Measurements from ENCODE around the gene CALCB. TPM values are rescaled to one million over a fixed set of nuclear protein-coding genes. Genes with fewer than 3 reads are reported as not detected.

Gene CALCB
- total RNA-seq, 6 experiments from 2014 or later: 0.12 to 0.86 (median 0.29) TPM; not detected in 1

DNA sequence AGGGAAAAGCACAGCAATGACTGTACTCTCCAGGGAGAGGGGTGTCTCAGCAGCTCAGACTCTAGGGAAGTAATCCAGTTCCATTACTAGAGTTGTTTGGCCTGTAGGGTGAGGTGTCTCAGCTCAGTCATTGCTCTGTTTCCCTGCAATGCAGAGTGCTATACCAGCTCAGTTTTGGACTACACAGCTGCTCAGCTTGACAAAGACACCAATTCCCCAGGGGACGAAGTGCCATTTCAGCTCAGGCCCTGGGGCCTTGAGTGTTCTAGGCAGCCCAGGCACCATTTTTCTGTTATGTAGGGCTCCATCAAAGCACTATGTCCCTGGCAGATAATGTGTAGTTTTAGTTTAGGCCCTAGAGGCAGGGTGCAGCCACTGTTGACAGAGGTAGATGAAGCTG, 18.2 kb downstream of the CALCB start:
- H3K4me1 ChIP-seq: no peaks in the 10 kb centered on the region
- intact Hi-C loops (cut with DNase I): no loop called here
- no peak overlapping the region for H3K4me3 ChIP-seq
- no peaks in the 10 kb centered on the region for H3K27me3 ChIP-seq
- ATAC-seq: no peak
- WGBS (ENCODE audit: insufficient coverage, low coverage, low lambda C conversion rate, missing lambda C conversion rate): no CpG with 5 or more reads among the region's 1 CpG
- H3K27ac ChIP-seq: no peak overlapping the region
- H3K9me3 ChIP-seq: no peaks in the 10 kb centered on the region
- no peak for DNase-seq
- TF ChIP-seq, protein P1, sequence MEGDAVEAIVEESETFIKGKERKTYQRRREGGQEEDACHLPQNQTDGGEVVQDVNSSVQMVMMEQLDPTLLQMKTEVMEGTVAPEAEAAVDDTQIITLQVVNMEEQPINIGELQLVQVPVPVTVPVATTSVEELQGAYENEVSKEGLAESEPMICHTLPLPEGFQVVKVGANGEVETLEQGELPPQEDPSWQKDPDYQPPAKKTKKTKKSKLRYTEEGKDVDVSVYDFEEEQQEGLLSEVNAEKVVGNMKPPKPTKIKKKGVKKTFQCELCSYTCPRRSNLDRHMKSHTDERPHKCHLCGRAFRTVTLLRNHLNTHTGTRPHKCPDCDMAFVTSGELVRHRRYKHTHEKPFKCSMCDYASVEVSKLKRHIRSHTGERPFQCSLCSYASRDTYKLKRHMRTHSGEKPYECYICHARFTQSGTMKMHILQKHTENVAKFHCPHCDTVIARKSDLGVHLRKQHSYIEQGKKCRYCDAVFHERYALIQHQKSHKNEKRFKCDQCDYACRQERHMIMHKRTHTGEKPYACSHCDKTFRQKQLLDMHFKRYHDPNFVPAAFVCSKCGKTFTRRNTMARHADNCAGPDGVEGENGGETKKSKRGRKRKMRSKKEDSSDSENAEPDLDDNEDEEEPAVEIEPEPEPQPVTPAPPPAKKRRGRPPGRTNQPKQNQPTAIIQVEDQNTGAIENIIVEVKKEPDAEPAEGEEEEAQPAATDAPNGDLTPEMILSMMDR (IDR thresholded peaks at IDR 0.05): no peak
- no peak for TF ChIP-seq POLR2A (IDR thresholded peaks at IDR 0.05)
- no peaks in the 10 kb centered on the region for H3K36me3 ChIP-seq

- no peaks in the 10 kb centered on the region for H3K27me3 ChIP-seq
- no peak for DNase-seq
- ATAC-seq: no peak
- TF ChIP-seq POLR2A (IDR thresholded peaks at IDR 0.05): no peak
- TF ChIP-seq, protein P1 (IDR thresholded peaks at IDR 0.05): no peak
- H3K9me3 ChIP-seq: no peaks in the 10 kb centered on the region
- no peak overlapping the region for H3K27ac ChIP-seq
- no peak overlapping the region for H3K4me3 ChIP-seq
- H3K4me1 ChIP-seq: no peaks in the 10 kb centered on the region
- intact Hi-C loops (cut with DNase I): no loop called here
- H3K36me3 ChIP-seq: no peaks in the 10 kb centered on the region
- 54% methylated on average over 2 of the region's 2 CpGs for WGBS (ENCODE audit: insufficient coverage, low coverage, low lambda C conversion rate, missing lambda C conversion rate)
Measured at GRCh38 chr11:15093432-15093831, 20.0 kb downstream of the CALCB start.

- H3K36me3 ChIP-seq: no peaks in the 10 kb centered on the region
- DNase-seq: no peak
- TF ChIP-seq, protein P1 (IDR thresholded peaks at IDR 0.05): no peak
- TF ChIP-seq POLR2A (IDR thresholded peaks at IDR 0.05): no peak
- intact Hi-C loops (cut with DNase I): no loop called here
- 86% methylated on average over 2 of the region's 2 CpGs for WGBS (ENCODE audit: insufficient coverage, low coverage, low lambda C conversion rate, missing lambda C conversion rate)
- H3K27ac ChIP-seq: no peak overlapping the region
- no peaks in the 10 kb centered on the region for H3K4me1 ChIP-seq
- H3K4me3 ChIP-seq: no peak overlapping the region
- H3K9me3 ChIP-seq: no peaks in the 10 kb centered on the region
- H3K27me3 ChIP-seq: no peaks in the 10 kb centered on the region
- ATAC-seq: no peak
Measured at GRCh38 chr11:15095736-15096228, 22.4 kb downstream of the CALCB start.

DNA sequence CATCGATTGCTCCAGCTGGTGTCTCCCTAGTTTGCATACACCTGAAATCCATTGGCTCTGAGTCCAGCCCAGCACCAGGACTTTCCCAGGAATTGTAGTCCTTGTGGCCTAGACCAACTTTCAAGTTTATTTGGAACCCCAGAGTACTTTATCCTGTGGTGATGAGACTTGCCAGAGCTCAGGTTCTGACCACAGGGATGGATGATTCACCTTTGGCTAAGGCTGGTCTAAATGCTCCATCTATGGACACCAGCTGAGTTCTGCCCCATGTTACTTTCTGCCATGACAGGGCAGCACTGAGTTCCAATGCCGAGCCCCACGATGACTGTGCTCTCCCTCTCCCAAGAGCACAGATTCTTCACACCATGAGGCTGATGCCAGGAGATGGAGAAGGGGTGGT, 24.0 kb downstream of the CALCB start:
- Histone ChIP-seq H3K27ac (no peak overlapping the region), H3K36me3 (no peaks in the 10 kb centered on the region), H3K4me1 (no peaks in the 10 kb centered on the region), H3K9me3 (no peaks in the 10 kb centered on the region), H3K4me3 (no peak overlapping the region), H3K27me3 (no peaks in the 10 kb centered on the region)
- no peak for DNase-seq
- no CpG with 5 or more reads among the region's 3 CpGs for WGBS (ENCODE audit: insufficient coverage, low coverage, low lambda C conversion rate, missing lambda C conversion rate)
- no peak for TF ChIP-seq POLR2A (IDR thresholded peaks at IDR 0.05)
- TF ChIP-seq, protein P1 (IDR thresholded peaks at IDR 0.05): no peak
- ATAC-seq: no peak
- intact Hi-C loops (cut with DNase I): no loop called here

GRCh38 chr11:15099267-15099666, 25.9 kb downstream of the CALCB start:
- H3K9me3 ChIP-seq: no peaks in the 10 kb centered on the region
- no peaks in the 10 kb centered on the region for H3K4me1 ChIP-seq
- intact Hi-C loops (cut with DNase I): no loop called here
- H3K4me3 ChIP-seq: no peak overlapping the region
- DNase-seq: no peak
- no peaks in the 10 kb centered on the region for H3K36me3 ChIP-seq
- no peak overlapping the region for H3K27ac ChIP-seq
- no peak for ATAC-seq
- TF ChIP-seq, protein P1 (IDR thresholded peaks at IDR 0.05): no peak
- TF ChIP-seq POLR2A (IDR thresholded peaks at IDR 0.05): no peak
- no peaks in the 10 kb centered on the region for H3K27me3 ChIP-seq
